Measurements from ENCODE around the gene RMRP.

- peak; percentile 25 to 54 (median 43) for TF ChIP-seq CTCF (IDR thresholded peaks at IDR 0.05)
- no peak for TF ChIP-seq EP300 (IDR thresholded peaks at IDR 0.05; ENCODE audit: low read depth)
- TF ChIP-seq POLR2A (IDR thresholded peaks at IDR 0.05), result peak; percentile 55
- TF ChIP-seq POLR2AphosphoS5 (IDR thresholded peaks at IDR 0.05), result peak in 2 of 3 donors; percentile 8 to 54
Measured at GRCh38 chr9:35660966-35661415, 3.2 kb upstream of the RMRP start.

Measured in transverse colon (tissue), 4 donors.